Liver (tissue), 9 donors: ENCODE data around the gene HIPK1. TPM values are rescaled to one million over a fixed set of nuclear protein-coding genes. Genes with fewer than 3 reads are reported as not detected.
"Not testable (repeated sequence)": the region's sequence is repeated elsewhere in the genome, so short reads cannot be mapped to it uniquely, and the experiment has no call there.

Experiments
- DNase-seq: peaks from one replicate; pipeline ENCODE4 v3.0.0-alpha.2; 2017; ENCODE audit warnings: low spot score
- H3K27ac ChIP-seq, 2 donors: one replicate each; pipeline ENCODE4 v1.7.0; 2013; ENCODE audit warnings: inconsistent platforms in 2 of 2, low read length in 2 of 2, control low read depth in 1 of 2, low read depth in 1 of 2, mild to moderate bottlenecking in 1 of 2
- H3K27me3 ChIP-seq, 4 donors: one replicate each; pipeline versions ENCODE4 v1.6.1 to v1.7.0; 2013; ENCODE audit warnings: low read length in 3 of 4, inconsistent platforms in 1 of 4, mild to moderate bottlenecking in 1 of 4, moderate library complexity in 1 of 4; ENCODE audit not compliant: control insufficient read depth in 4 of 4, insufficient read depth in 4 of 4
- H3K36me3 ChIP-seq, 4 donors: one replicate each; pipeline versions ENCODE4 v1.6.1 to v1.7.0; 2013; ENCODE audit warnings: low read length in 3 of 4, mild to moderate bottlenecking in 3 of 4, low read depth in 1 of 4, moderate library complexity in 1 of 4; ENCODE audit not compliant: control insufficient read depth in 4 of 4, insufficient read depth in 3 of 4
- H3K4me1 ChIP-seq, 4 donors: one replicate each; pipeline versions ENCODE4 v1.6.1 to v1.7.0; 2013; ENCODE audit warnings: low read length in 3 of 4, mild to moderate bottlenecking in 3 of 4, moderate library complexity in 1 of 4; ENCODE audit not compliant: control insufficient read depth in 4 of 4, insufficient read depth in 4 of 4
- H3K4me3 ChIP-seq, 3 donors: one replicate each; pipeline versions ENCODE4 v1.6.1 to v1.7.0; 2013; ENCODE audit warnings: low read length in 3 of 3, control low read depth in 1 of 3, low read depth in 1 of 3, mild to moderate bottlenecking in 1 of 3
- H3K9ac ChIP-seq, 2 donors: one replicate each; pipeline ENCODE4 v1.7.0; 2013; ENCODE audit warnings: low read length in 2 of 2, mild to moderate bottlenecking in 2 of 2, moderate library complexity in 2 of 2, control low read depth in 1 of 2, low read depth in 1 of 2
- H3K9me3 ChIP-seq, 4 donors: one replicate each; pipeline versions ENCODE4 v1.6.1 to v1.7.0; 2013; ENCODE audit warnings: low read length in 3 of 4; ENCODE audit not compliant: control insufficient read depth in 4 of 4
- CTCF ChIP-seq: fragments of 150-350 bp; IDR thresholded peaks from 2 replicates; pipeline ENCODE4 v1.5.1; 2017; ENCODE audit warnings: improper control_type of control experiment, low read depth, low read length; ENCODE audit not compliant: missing input control
- EGR1 ChIP-seq, 2 donors: IDR thresholded peaks; 2 replicates each; pipeline ENCODE4 v1.6.1; 2016 to 2018; ENCODE audit warnings: antibody characterized with exemption in 2 of 2, low read depth in 2 of 2
- FOXA1 ChIP-seq: IDR thresholded peaks from 2 replicates; pipeline ENCODE4 v1.6.1; 2016; ENCODE audit warnings: antibody characterized with exemption
- FOXA2 ChIP-seq: IDR thresholded peaks from 2 replicates; pipeline ENCODE4 v1.6.1; 2016; ENCODE audit warnings: antibody characterized with exemption
- GABPA ChIP-seq, 2 donors: IDR thresholded peaks in 1 of 2; conservative IDR thresholded peaks in 1 of 2; 2 replicates each; pipeline ENCODE4 v1.6.1; 2016; ENCODE audit warnings: antibody characterized with exemption in 2 of 2, mild to moderate bottlenecking in 1 of 2, moderate library complexity in 1 of 2
- HNF4A ChIP-seq, 2 donors: conservative IDR thresholded peaks; 2 replicates each; pipeline ENCODE4 v1.6.1; 2016; ENCODE audit warnings: antibody characterized with exemption in 2 of 2, mild to moderate bottlenecking in 2 of 2
- HNF4G ChIP-seq: IDR thresholded peaks from 2 replicates; pipeline ENCODE4 v1.6.1; 2016; ENCODE audit warnings: antibody characterized with exemption
- JUND ChIP-seq, 2 donors: IDR thresholded peaks; 2 replicates each; pipeline ENCODE4 v1.6.1; 2016; ENCODE audit warnings: antibody characterized with exemption in 2 of 2
- MAX ChIP-seq: IDR thresholded peaks from 2 replicates; pipeline ENCODE4 v1.6.1; 2016; ENCODE audit warnings: antibody characterized with exemption
- RAD21 ChIP-seq, 2 donors: IDR thresholded peaks; 2 replicates each; pipeline ENCODE4 v1.6.1; 2016; ENCODE audit warnings: antibody characterized with exemption in 2 of 2, mild to moderate bottlenecking in 2 of 2
- TAF1 ChIP-seq: conservative IDR thresholded peaks from 2 replicates; pipeline ENCODE4 v1.6.1; 2016; ENCODE audit warnings: antibody characterized with exemption, mild to moderate bottlenecking
- YY1 ChIP-seq: IDR thresholded peaks from 2 replicates; pipeline ENCODE4 v1.6.1; 2016; ENCODE audit warnings: antibody characterized with exemption, mild to moderate bottlenecking
- ZBTB33 ChIP-seq: IDR thresholded peaks from 2 replicates; pipeline ENCODE4 v1.6.1; 2016; ENCODE audit warnings: antibody characterized with exemption
- WGBS: extraction: QIAGEN DNeasy Blood & Tissue Kit; methylation state at CpG from one replicate; pipeline ENCODE4 v1.1.7; 2013; 5-methylcytosine and 5-hydroxymethylcytosine counted together
- polyA plus RNA-seq, 2 donors: library from polyadenylated mRNA; stranded (reverse) in 1 of 2; unstranded in 1 of 2; fragments of 200-250 nt in 1 of 2; fragments of >200 nt in 1 of 2; fragmentation: Nextera tagmentation in 1 of 2; extraction: Ambion mirVana in 1 of 2; gene quantifications; one replicate each; pipeline versions ENCODE4 v1.2.1 to v1.2.3, GENCODE V29; 2013 to 2015
- total RNA-seq, 2 donors: library from RNA; depleted of rRNA; stranded (reverse); fragments of >200 nt; gene quantifications; one replicate each; pipeline ENCODE4 v1.2.3, GENCODE V29; 2014
- TF ChIP-seq, protein P1 (sequence below): IDR thresholded peaks from 2 replicates; pipeline ENCODE4 v1.6.1; 2016; ENCODE audit warnings: antibody characterized with exemption
- TF ChIP-seq, protein P2 (sequence below): IDR thresholded peaks from 2 replicates; pipeline ENCODE4 v1.6.1; 2016; ENCODE audit warnings: antibody characterized with exemption, mild to moderate bottlenecking
- donor health status: healthy.
- donor health status: healthy.
- donor health status: healthy.
- donor health status: healthy.
- donor health status: healthy.

HIPK1 gene
- total and polyA plus RNA-seq, 4 donors, result 8.7 to 50.2 (median 15.1) TPM

DNA sequence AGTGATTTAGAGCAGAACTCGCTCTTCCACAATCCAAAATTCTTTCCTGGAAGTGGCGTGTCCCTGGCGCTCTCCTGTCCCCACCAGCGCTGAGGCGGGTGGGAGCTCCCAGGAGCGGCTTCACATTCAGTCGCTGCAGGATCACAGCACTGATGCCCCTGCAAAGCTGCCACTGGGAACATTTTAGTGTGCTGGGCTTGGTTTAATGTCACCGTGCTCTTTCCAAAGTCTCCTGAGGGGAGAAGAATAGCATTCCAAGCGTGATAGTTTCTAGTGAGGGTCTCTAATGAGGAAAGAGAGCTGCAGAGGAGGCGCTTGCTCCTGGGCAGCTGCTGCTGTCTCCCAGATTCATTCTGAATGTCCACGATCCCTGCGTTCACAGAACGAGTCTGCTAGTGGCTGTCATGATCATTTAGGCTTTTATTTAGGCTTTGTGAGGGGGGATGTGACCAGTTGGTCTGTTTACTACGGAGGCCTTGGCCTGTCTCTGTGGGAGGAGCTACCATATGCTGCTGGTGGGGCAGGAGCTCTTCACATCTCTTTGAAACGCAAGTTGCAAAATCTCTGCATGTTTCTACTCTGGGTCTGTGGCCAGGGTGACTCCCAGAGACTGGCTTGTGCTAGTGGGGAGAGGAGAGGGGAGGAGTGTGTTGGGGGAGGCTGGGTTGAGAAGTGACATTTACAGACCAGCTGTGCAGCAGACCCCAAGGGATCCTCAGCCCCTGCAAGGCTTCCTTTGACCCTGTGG is 73.5 kb downstream of the HIPK1 start:
- no peaks in the 10 kb centered on the region for H3K36me3 ChIP-seq
- H3K4me3 ChIP-seq, result no peak overlapping the region
- no peak for DNase-seq
- peaks cover 0 to 3% (median 0%) of the 10 kb centered on the region in 4 donors for H3K27me3 ChIP-seq
- TF ChIP-seq ZBTB33 (no peak), EGR1 (IDR thresholded peaks at IDR 0.05; ENCODE audit: low read depth in 2 of 2) (no peak), HNF4G (no peak), YY1 (no peak), HNF4A (conservative IDR thresholded peaks at IDR 0.05) (no peak), FOXA1 (no peak), FOXA2 (no peak), JUND (IDR thresholded peaks at IDR 0.05) (no peak), MAX (no peak)
- TF ChIP-seq, protein P1, sequence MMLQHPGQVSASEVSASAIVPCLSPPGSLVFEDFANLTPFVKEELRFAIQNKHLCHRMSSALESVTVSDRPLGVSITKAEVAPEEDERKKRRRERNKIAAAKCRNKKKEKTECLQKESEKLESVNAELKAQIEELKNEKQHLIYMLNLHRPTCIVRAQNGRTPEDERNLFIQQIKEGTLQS, result no peak
- 66% methylated on average over 15 of the region's 15 CpGs for WGBS
- H3K27ac ChIP-seq, result no peak overlapping the region
- H3K4me1 ChIP-seq, result peaks cover 0 to 4% (median 0%) of the 10 kb centered on the region in 4 donors
- no peak overlapping the region for H3K9ac ChIP-seq
- H3K9me3 ChIP-seq, result no peaks in the 10 kb centered on the region

DNA sequence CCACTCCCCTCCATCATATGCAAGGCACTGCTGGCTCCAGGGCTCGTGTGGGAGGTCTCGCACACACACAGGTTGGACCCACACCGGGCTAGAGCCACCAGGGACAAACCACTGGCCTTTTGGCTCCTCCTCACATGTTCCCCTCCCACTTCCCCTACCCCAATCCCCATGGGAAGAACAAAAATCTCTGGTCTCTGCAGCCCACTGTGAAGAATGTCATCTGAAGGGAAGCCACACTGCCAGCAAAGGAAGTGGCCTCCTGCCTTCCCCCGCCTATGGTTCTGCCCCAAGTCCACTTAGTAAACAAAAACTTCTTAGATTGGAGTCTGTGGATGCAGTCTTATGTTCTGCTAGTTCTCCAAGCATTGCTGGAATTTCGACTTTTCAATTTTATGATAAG is 74.3 kb downstream of the HIPK1 start:
- peaks cover 0 to 3% (median 0%) of the 10 kb centered on the region in 4 donors for H3K27me3 ChIP-seq
- no peaks in the 10 kb centered on the region for H3K36me3 ChIP-seq
- no peak overlapping the region for H3K9ac ChIP-seq
- H3K4me1 ChIP-seq, result peaks cover 0 to 4% (median 0%) of the 10 kb centered on the region in 4 donors
- WGBS, result 65% methylated on average over 5 of the region's 5 CpGs
- no peaks in the 10 kb centered on the region for H3K9me3 ChIP-seq
- TF ChIP-seq FOXA1 (no peak), JUND (IDR thresholded peaks at IDR 0.05) (no peak), TAF1 (no peak), FOXA2 (no peak), RAD21 (IDR thresholded peaks at IDR 0.05) (no peak), HNF4A (conservative IDR thresholded peaks at IDR 0.05) (no peak), MAX (no peak), YY1 (no peak), HNF4G (no peak), CTCF (no peak), ZBTB33 (no peak), GABPA (IDR thresholded peaks at IDR 0.05 in 1 of 2, conservative IDR thresholded peaks at IDR 0.05 in 1 of 2) (no peak)
- TF ChIP-seq, protein P2, sequence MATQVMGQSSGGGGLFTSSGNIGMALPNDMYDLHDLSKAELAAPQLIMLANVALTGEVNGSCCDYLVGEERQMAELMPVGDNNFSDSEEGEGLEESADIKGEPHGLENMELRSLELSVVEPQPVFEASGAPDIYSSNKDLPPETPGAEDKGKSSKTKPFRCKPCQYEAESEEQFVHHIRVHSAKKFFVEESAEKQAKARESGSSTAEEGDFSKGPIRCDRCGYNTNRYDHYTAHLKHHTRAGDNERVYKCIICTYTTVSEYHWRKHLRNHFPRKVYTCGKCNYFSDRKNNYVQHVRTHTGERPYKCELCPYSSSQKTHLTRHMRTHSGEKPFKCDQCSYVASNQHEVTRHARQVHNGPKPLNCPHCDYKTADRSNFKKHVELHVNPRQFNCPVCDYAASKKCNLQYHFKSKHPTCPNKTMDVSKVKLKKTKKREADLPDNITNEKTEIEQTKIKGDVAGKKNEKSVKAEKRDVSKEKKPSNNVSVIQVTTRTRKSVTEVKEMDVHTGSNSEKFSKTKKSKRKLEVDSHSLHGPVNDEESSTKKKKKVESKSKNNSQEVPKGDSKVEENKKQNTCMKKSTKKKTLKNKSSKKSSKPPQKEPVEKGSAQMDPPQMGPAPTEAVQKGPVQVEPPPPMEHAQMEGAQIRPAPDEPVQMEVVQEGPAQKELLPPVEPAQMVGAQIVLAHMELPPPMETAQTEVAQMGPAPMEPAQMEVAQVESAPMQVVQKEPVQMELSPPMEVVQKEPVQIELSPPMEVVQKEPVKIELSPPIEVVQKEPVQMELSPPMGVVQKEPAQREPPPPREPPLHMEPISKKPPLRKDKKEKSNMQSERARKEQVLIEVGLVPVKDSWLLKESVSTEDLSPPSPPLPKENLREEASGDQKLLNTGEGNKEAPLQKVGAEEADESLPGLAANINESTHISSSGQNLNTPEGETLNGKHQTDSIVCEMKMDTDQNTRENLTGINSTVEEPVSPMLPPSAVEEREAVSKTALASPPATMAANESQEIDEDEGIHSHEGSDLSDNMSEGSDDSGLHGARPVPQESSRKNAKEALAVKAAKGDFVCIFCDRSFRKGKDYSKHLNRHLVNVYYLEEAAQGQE, result no peak
- no peak overlapping the region for H3K27ac ChIP-seq
- no peak for DNase-seq
- H3K4me3 ChIP-seq, result no peak overlapping the region

GRCh38 chr1:114006825-114007224 is 77.7 kb downstream of the HIPK1 start:
- not testable (repeated sequence) for H3K27me3 ChIP-seq, H3K9ac ChIP-seq, H3K4me1 ChIP-seq, H3K36me3 ChIP-seq, H3K27ac ChIP-seq, H3K4me3 ChIP-seq, DNase-seq, H3K9me3 ChIP-seq
- 89% methylated on average over 4 of the region's 4 CpGs for WGBS
